Measurements from ENCODE around the gene SHROOM4. TPM values are rescaled to one million over a fixed set of nuclear protein-coding genes. Genes with fewer than 3 reads are reported as not detected.

Gene SHROOM4
- total RNA-seq, 1 donor from 2014 or later = not detected

DNA sequence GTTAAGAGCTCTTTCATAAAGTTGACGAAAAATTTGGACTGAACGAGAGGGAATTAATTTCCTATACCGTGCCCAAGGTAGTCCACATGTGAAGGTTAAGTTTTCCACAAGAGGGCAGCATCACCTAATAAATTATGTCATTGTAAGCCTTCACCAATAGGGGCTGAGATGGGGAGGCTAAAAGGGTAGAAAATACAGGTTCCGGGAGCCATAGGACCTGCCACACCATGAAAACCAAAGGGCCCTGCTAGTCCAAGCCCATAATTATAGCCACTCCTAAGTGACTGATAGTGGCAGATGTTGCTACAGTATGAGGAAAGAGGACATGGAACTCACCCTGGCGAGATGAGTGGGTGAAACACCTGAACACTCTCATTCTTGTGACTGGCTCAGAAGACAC is 122.2 kb downstream of the SHROOM4 start:
- Mint-ChIP-seq H3K27ac (no peak overlapping the region), H3K4me1 (ENCODE audit: low read depth) (no peaks in the 10 kb centered on the region), H3K4me3 (ENCODE audit: low read depth) (no peak overlapping the region), H3K9me3 (no peaks in the 10 kb centered on the region), H3K36me3 (ENCODE audit: low read depth) (no peaks in the 10 kb centered on the region), H3K27me3 (ENCODE audit: low read depth) (no peaks in the 10 kb centered on the region)
- intact Hi-C loops (cut with micrococcal nuclease) = no loop called here
- DNase-seq (ENCODE audit: low spot score) = no peak

GRCh38 chrX:50684871-50685270 is 129.1 kb downstream of the SHROOM4 start:
- DNase-seq (ENCODE audit: low spot score) = no peak
- no peak overlapping the region for H3K27ac Mint-ChIP-seq
- no peak overlapping the region for H3K4me3 Mint-ChIP-seq (ENCODE audit: low read depth)
- no peaks in the 10 kb centered on the region for H3K9me3 Mint-ChIP-seq
- no peaks in the 10 kb centered on the region for H3K27me3 Mint-ChIP-seq (ENCODE audit: low read depth)
- intact Hi-C loops (cut with micrococcal nuclease) = no loop called here
- H3K36me3 Mint-ChIP-seq (ENCODE audit: low read depth) = no peaks in the 10 kb centered on the region
- no peaks in the 10 kb centered on the region for H3K4me1 Mint-ChIP-seq (ENCODE audit: low read depth)

GRCh38 chrX:50680990-50681389 is 133.0 kb downstream of the SHROOM4 start:
- H3K27ac Mint-ChIP-seq = no peak overlapping the region
- no peaks in the 10 kb centered on the region for H3K36me3 Mint-ChIP-seq (ENCODE audit: low read depth)
- DNase-seq (ENCODE audit: low spot score) = no peak
- H3K9me3 Mint-ChIP-seq = no peaks in the 10 kb centered on the region
- no peaks in the 10 kb centered on the region for H3K4me1 Mint-ChIP-seq (ENCODE audit: low read depth)
- intact Hi-C loops (cut with micrococcal nuclease) = no loop called here
- H3K27me3 Mint-ChIP-seq (ENCODE audit: low read depth) = no peaks in the 10 kb centered on the region
- no peak overlapping the region for H3K4me3 Mint-ChIP-seq (ENCODE audit: low read depth)

GRCh38 chrX:50677789-50678188 is 136.2 kb downstream of the SHROOM4 start:
- H3K9me3 Mint-ChIP-seq = no peaks in the 10 kb centered on the region
- H3K4me1 Mint-ChIP-seq (ENCODE audit: low read depth) = no peaks in the 10 kb centered on the region
- peaks cover 2% of the 10 kb centered on the region for H3K27me3 Mint-ChIP-seq (ENCODE audit: low read depth)
- intact Hi-C loops (cut with micrococcal nuclease) = no loop called here
- DNase-seq (ENCODE audit: low spot score) = no peak
- no peak overlapping the region for H3K4me3 Mint-ChIP-seq (ENCODE audit: low read depth)
- no peaks in the 10 kb centered on the region for H3K36me3 Mint-ChIP-seq (ENCODE audit: low read depth)
- H3K27ac Mint-ChIP-seq = no peak overlapping the region

GRCh38 chrX:50671661-50672060 is 142.3 kb downstream of the SHROOM4 start:
- H3K9me3 Mint-ChIP-seq = no peaks in the 10 kb centered on the region
- no peak for DNase-seq (ENCODE audit: low spot score)
- no peak overlapping the region for H3K27ac Mint-ChIP-seq
- intact Hi-C loops (cut with micrococcal nuclease) = no loop called here
- no peak overlapping the region for H3K4me3 Mint-ChIP-seq (ENCODE audit: low read depth)
- no peaks in the 10 kb centered on the region for H3K36me3 Mint-ChIP-seq (ENCODE audit: low read depth)
- no peaks in the 10 kb centered on the region for H3K4me1 Mint-ChIP-seq (ENCODE audit: low read depth)
- H3K27me3 Mint-ChIP-seq (ENCODE audit: low read depth) = peaks cover 7% of the 10 kb centered on the region

DNA sequence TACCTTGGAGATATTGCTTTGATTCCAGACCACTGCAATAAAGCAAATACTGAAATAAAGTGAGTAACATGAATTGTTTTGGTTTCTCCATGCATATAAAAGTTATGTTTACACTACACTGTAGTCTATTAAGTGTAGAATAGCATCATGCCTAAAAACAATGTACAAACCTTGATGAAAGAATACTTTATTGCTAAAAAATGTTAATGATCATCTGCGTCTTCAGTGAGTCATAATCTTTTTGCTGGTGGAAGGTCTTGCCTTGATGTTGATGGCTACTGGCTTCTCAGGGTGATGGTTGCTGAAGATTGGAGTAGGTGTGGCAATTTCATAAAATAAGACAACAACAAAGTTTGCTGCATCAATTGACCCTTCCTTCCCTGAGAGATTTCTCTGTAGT is 145.1 kb downstream of the SHROOM4 start:
- no peaks in the 10 kb centered on the region for H3K4me1 Mint-ChIP-seq (ENCODE audit: low read depth)
- H3K36me3 Mint-ChIP-seq (ENCODE audit: low read depth) = no peaks in the 10 kb centered on the region
- intact Hi-C loops (cut with micrococcal nuclease) = no loop called here
- DNase-seq (ENCODE audit: low spot score) = no peak
- no peak overlapping the region for H3K27ac Mint-ChIP-seq
- peaks cover 4% of the 10 kb centered on the region for H3K27me3 Mint-ChIP-seq (ENCODE audit: low read depth)
- no peak overlapping the region for H3K4me3 Mint-ChIP-seq (ENCODE audit: low read depth)
- H3K9me3 Mint-ChIP-seq = no peaks in the 10 kb centered on the region

DNA sequence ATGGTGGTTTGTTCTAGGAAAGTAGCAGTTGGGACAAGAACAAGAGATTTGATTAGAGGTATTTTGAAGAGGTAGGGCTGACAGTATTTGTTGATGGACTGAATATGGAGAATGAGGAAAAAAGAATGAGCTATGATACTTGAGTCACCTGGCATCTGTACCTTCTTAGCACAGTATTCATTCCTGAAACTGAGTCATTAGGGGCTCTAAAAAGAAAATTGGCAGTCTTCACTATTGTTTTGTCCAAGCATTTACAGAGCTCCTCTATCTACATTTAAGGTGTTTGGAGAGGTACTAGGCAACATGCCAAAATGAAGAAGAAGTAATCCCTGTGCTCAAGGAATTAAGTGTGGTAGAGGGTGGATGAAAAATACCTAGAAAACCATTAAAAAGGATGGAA is 165.8 kb downstream of the SHROOM4 start:
- Mint-ChIP-seq H3K36me3 (ENCODE audit: low read depth) (no peaks in the 10 kb centered on the region), H3K27me3 (ENCODE audit: low read depth) (no peaks in the 10 kb centered on the region), H3K4me3 (ENCODE audit: low read depth) (no peak overlapping the region), H3K9me3 (no peaks in the 10 kb centered on the region), H3K27ac (no peak overlapping the region), H3K4me1 (ENCODE audit: low read depth) (no peaks in the 10 kb centered on the region)
- intact Hi-C loops (cut with micrococcal nuclease) = no loop called here
- DNase-seq (ENCODE audit: low spot score) = no peak

DNA sequence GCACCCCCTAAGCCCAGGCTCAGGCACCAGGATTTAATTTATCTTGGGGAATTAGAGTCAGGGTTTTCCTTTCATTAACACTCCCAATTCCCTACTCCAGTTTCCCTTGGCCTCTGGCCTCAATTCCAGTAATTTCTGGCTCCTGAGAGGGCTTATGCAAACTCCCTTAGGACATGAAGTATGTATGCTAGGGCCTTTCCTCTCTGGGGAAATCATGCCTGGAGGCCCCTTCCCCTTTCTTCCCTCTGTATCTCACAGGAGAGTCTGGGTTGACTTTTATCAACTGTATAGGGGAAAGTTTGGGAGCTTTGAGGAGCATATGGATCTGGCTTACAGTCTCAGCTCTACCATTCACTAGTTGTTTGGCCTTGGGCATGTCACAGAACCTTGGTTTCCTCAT is 169.5 kb downstream of the SHROOM4 start:
- DNase-seq (ENCODE audit: low spot score) = no peak
- Mint-ChIP-seq H3K27ac (no peak overlapping the region), H3K4me3 (ENCODE audit: low read depth) (no peak overlapping the region), H3K27me3 (ENCODE audit: low read depth) (no peaks in the 10 kb centered on the region), H3K4me1 (ENCODE audit: low read depth) (no peaks in the 10 kb centered on the region), H3K36me3 (ENCODE audit: low read depth) (no peaks in the 10 kb centered on the region), H3K9me3 (no peaks in the 10 kb centered on the region)
- intact Hi-C loops (cut with micrococcal nuclease) = no loop called here

DNA sequence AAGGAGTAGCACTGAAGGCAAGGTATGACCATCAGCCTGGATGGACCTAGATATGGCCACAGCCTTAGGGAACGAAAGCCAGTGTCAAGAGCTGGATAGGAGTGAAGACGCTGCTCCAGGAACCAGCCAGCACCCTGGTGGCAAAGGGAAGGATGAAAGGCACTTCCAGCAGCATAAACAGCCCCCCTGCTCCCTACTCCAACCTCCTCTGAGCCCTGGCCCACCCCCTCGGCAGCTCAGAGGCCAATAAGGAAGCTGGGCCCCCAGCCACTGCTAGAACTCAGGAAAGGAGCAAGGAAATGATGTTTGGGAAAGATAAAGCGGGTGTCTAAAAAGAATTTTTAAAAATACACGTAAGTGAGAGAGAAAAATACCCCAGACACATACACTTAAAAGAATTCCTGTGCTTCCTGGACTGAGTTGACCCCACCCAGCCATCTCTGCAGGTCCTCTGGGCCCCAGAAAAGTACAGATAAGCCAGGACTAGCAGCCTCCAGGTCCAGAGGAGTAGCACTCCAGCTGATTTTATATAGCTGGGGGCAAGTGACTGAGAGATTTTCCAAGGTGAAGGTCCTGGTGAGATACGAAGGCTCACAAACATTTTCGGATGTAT is 170.4 kb downstream of the SHROOM4 start:
- no peak for DNase-seq (ENCODE audit: low spot score)
- Mint-ChIP-seq H3K27ac (no peak overlapping the region), H3K27me3 (ENCODE audit: low read depth) (no peaks in the 10 kb centered on the region), H3K36me3 (ENCODE audit: low read depth) (no peaks in the 10 kb centered on the region), H3K4me1 (ENCODE audit: low read depth) (no peaks in the 10 kb centered on the region), H3K4me3 (ENCODE audit: low read depth) (no peak overlapping the region), H3K9me3 (no peaks in the 10 kb centered on the region)
- intact Hi-C loops (cut with micrococcal nuclease) = no loop called here

GRCh38 chrX:50638123-50638522 is 175.9 kb downstream of the SHROOM4 start:
- DNase-seq (ENCODE audit: low spot score) = no peak
- intact Hi-C loops (cut with micrococcal nuclease) = no loop called here
- Mint-ChIP-seq H3K4me3 (ENCODE audit: low read depth) (no peak overlapping the region), H3K36me3 (ENCODE audit: low read depth) (no peaks in the 10 kb centered on the region), H3K4me1 (ENCODE audit: low read depth) (no peaks in the 10 kb centered on the region), H3K27ac (no peak overlapping the region), H3K27me3 (ENCODE audit: low read depth) (no peaks in the 10 kb centered on the region), H3K9me3 (no peaks in the 10 kb centered on the region)

- intact Hi-C loops (cut with micrococcal nuclease) = no loop called here
- Mint-ChIP-seq H3K4me1 (ENCODE audit: low read depth) (no peaks in the 10 kb centered on the region), H3K27ac (no peak overlapping the region), H3K9me3 (no peaks in the 10 kb centered on the region), H3K36me3 (ENCODE audit: low read depth) (no peaks in the 10 kb centered on the region), H3K27me3 (ENCODE audit: low read depth) (no peaks in the 10 kb centered on the region), H3K4me3 (ENCODE audit: low read depth) (no peak overlapping the region)
- DNase-seq (ENCODE audit: low spot score) = no peak
Observed at GRCh38 chrX:50635817-50636365, 178.1 kb downstream of the SHROOM4 start.

- Mint-ChIP-seq H3K27me3 (ENCODE audit: low read depth) (no peaks in the 10 kb centered on the region), H3K36me3 (ENCODE audit: low read depth) (no peaks in the 10 kb centered on the region), H3K9me3 (no peaks in the 10 kb centered on the region), H3K27ac (no peak overlapping the region), H3K4me3 (ENCODE audit: low read depth) (no peak overlapping the region), H3K4me1 (ENCODE audit: low read depth) (no peaks in the 10 kb centered on the region)
- intact Hi-C loops (cut with micrococcal nuclease) = no loop called here
- DNase-seq (ENCODE audit: low spot score) = no peak
Observed at GRCh38 chrX:50635162-50635561, 178.8 kb downstream of the SHROOM4 start.

DNA sequence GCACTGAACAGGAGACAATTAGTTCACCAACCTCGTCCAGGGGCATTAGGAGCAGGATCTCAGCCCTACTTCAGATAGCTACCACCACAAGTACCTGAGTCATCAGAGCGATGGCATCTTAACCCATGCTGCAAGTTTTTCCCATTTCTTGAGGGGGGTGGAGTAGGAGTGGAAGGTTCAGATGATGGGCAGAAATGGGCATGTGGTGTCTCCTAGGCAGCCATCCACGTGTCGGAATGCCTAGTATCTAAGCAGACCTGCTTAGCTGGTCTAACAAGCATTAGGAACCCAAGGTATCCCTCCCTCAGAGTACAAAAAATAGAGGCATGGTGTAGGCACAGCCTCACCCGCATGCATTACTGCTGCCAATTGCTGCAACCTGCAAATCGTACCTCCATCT is 184.2 kb downstream of the SHROOM4 start:
- Mint-ChIP-seq H3K27ac (no peak overlapping the region), H3K36me3 (ENCODE audit: low read depth) (no peaks in the 10 kb centered on the region), H3K9me3 (no peaks in the 10 kb centered on the region), H3K4me1 (ENCODE audit: low read depth) (no peaks in the 10 kb centered on the region), H3K27me3 (ENCODE audit: low read depth) (no peaks in the 10 kb centered on the region), H3K4me3 (ENCODE audit: low read depth) (no peak overlapping the region)
- intact Hi-C loops (cut with micrococcal nuclease) = no loop called here
- no peak for DNase-seq (ENCODE audit: low spot score)

DNA sequence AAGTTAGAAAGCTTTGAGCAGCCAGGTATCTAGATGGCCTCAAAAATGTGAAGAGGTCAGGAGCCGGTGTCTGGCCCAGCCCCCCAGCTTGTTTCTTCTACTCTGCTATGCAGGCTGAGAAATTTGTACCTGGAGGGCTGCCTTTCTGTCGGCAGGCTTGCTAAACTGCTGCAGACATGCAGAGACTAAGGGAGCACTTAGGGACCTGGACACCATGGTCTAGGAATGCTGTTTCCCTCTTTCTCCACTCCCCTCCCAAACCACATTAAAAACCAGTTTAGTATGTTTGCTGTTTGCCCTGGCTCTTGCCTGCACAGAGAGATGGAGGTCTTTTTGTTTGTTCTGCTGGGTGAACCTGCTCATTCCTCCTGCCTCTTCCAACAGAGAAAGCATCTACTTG is 186.3 kb downstream of the SHROOM4 start:
- Mint-ChIP-seq H3K9me3 (no peaks in the 10 kb centered on the region), H3K4me3 (ENCODE audit: low read depth) (no peak overlapping the region), H3K36me3 (ENCODE audit: low read depth) (no peaks in the 10 kb centered on the region), H3K4me1 (ENCODE audit: low read depth) (no peaks in the 10 kb centered on the region), H3K27me3 (ENCODE audit: low read depth) (no peaks in the 10 kb centered on the region), H3K27ac (no peak overlapping the region)
- DNase-seq (ENCODE audit: low spot score) = no peak
- intact Hi-C loops (cut with micrococcal nuclease) = no loop called here
